ENCODE data around the gene PAPPA2.

PAPPA2 gene

DNA sequence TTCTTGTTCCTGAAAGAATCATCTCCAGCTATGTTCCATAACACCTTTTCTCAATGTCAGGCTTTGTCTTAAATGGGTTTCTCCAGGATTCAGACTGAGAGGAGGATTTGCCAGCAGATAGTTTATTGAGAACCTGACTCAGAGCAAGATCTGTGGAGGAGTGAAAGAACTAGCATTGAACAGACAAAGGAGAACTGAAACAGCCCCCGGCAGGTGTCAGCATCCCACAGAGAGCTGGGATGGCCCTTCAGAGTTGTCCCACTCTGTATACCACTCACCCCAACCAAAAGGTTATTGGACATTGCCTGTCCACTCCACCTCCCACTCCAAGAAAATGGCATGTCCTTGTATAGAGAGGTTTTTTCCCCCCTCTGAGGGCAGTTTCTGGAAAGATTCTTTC lies 270.7 kb downstream of the PAPPA2 start:
- DNase-seq (ENCODE audit: low spot score): no peak
- in situ Hi-C loops (cut with MboI; ENCODE audit: low sequenced_read_pairs, unreplicated experiment): no loop called here
- TF ChIP-seq CTCF (IDR thresholded peaks at IDR 0.05; ENCODE audit: borderline replicate concordance, control extremely low read depth, extremely low read depth, insufficient read depth, missing control alignments): peak; percentile 12

GRCh38 chr1:176735201-176735600 lies 272.2 kb downstream of the PAPPA2 start:
- in situ Hi-C loops (cut with MboI; ENCODE audit: low sequenced_read_pairs, unreplicated experiment): no loop called here
- no peak for DNase-seq (ENCODE audit: low spot score)
- TF ChIP-seq CTCF (IDR thresholded peaks at IDR 0.05; ENCODE audit: borderline replicate concordance, control extremely low read depth, extremely low read depth, insufficient read depth, missing control alignments): no peak

DNA sequence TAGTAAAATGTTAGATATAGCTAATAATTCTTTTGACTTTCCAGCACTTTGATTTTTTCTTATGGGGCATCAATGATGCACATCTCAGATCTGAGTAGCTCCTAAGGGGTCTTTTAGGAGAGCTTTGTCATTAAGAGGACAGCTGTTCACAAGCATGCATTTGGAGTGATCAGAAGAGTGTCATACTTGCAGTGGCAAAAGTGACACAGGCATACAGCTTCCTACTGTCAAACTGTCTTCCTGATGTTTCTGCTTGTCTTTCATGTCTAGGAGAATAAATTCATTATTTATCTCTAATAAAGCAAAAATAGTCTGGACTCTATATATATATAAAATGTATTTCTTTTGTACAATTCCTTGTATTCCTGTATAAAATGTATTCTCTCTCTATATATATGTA lies 273.0 kb downstream of the PAPPA2 start:
- TF ChIP-seq CTCF (IDR thresholded peaks at IDR 0.05; ENCODE audit: borderline replicate concordance, control extremely low read depth, extremely low read depth, insufficient read depth, missing control alignments): no peak

GRCh38 chr1:176741181-176741580 lies 278.2 kb downstream of the PAPPA2 start:
- in situ Hi-C loops (cut with MboI; ENCODE audit: low sequenced_read_pairs, unreplicated experiment): no loop called here
- DNase-seq (ENCODE audit: low spot score): no peak
- no peak for TF ChIP-seq CTCF (IDR thresholded peaks at IDR 0.05; ENCODE audit: borderline replicate concordance, control extremely low read depth, extremely low read depth, insufficient read depth, missing control alignments)

More for the DNA sequence above, 273.0 kb downstream of the PAPPA2 start:
- in situ Hi-C loops (cut with MboI; ENCODE audit: low sequenced_read_pairs, unreplicated experiment): no loop called here
- DNase-seq (ENCODE audit: low spot score): no peak

DNA sequence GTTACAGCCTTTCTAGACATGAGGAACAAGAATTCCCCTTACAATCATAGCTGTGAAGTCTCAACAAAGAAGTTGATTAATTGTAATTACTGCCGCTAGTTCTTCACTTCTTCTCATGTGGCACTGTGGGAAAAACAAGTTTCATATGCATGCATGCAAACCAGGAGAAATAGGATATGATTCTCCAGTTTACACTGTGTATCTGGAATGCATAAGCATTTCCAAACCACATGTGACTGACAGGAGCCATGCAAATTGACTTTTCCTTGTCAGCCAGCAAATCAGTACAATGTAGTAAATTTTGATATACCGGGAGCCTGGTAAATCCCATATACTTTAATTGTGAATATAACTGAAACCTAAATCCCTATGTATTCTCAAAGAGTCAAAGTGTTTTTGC lies 279.3 kb downstream of the PAPPA2 start:
- TF ChIP-seq CTCF (IDR thresholded peaks at IDR 0.05; ENCODE audit: borderline replicate concordance, control extremely low read depth, extremely low read depth, insufficient read depth, missing control alignments): no peak
- no peak for DNase-seq (ENCODE audit: low spot score)
- in situ Hi-C loops (cut with MboI; ENCODE audit: low sequenced_read_pairs, unreplicated experiment): no loop called here

DNA sequence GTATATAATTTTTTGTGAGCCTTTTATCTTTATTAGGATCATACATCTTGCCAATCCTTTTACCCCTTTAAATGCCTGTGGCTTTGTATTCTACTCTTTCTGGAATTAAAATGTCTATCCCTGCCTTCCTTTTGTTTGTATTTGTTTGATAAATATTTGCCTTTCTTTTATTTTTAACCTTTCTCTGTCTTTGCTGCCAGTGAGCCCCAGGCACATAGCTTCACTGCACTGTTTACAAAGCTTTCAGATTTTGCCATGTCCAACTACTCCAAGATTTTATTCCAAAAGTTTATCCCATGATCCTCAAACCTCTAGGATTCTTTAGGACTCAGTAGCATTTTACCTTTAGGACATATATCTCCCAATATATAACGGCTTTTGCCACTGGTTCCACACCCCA lies 281.2 kb downstream of the PAPPA2 start:
- no peak for TF ChIP-seq CTCF (IDR thresholded peaks at IDR 0.05; ENCODE audit: borderline replicate concordance, control extremely low read depth, extremely low read depth, insufficient read depth, missing control alignments)
- no peak for DNase-seq (ENCODE audit: low spot score)
- in situ Hi-C loops (cut with MboI; ENCODE audit: low sequenced_read_pairs, unreplicated experiment): no loop called here

DNA sequence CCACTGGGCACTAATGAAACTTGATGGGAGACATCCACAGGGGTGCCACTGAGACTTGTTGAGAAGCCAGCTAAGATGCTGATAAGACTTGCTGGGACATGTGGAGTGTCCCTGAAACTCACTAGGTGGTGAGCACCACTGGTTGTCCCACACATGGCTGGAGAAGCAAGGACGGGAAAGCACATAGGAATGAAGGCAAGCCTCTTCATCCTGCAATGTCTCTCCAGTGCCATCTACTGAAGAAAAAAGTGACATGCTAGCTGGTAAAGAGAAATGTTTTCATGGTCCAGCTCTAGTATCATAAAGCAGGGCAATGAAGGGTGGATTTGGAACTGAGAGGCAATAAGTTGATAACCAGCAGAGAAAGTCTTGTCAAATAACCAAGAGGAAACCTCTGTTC lies 283.0 kb downstream of the PAPPA2 start:
- DNase-seq (ENCODE audit: low spot score): no peak
- in situ Hi-C loops (cut with MboI; ENCODE audit: low sequenced_read_pairs, unreplicated experiment): no loop called here
- TF ChIP-seq CTCF (IDR thresholded peaks at IDR 0.05; ENCODE audit: borderline replicate concordance, control extremely low read depth, extremely low read depth, insufficient read depth, missing control alignments): no peak
